Activated CD4-positive, alpha-beta T cell treated with anti-CD3 and anti-CD28 coated beads, Interleukin-2, amount 50 U/mL, for 4 hours (primary cell): ENCODE results near the gene OVOL1.
"Not testable (repeated sequence)": the region's sequence is repeated elsewhere in the genome, so short reads cannot be mapped to it uniquely, and the experiment has no call there.

Source experiments
- DNase-seq, 2 experiments: peaks; one replicate each; pipeline ENCODE4 v3.0.0-alpha.2; 2020

The OVOL1 gene

GRCh38 chr11:65786786-65787636 is at the start of gene OVOL1:
TSS of gene OVOL1 (plus strand) at chr11:65787063. CDS start at chr11:65787374, 311 bp downstream.
- peak; percentile 27 to 49 for DNase-seq

GRCh38 chr11:65739022-65739421 is 47.8 kb upstream of the OVOL1 start:
- DNase-seq: no peak

- DNase-seq: no peak
Observed at GRCh38 chr11:65741185-65741584, 45.7 kb upstream of the OVOL1 start.

- no peak for DNase-seq
Observed at GRCh38 chr11:65742353-65742752, 44.5 kb upstream of the OVOL1 start.

- no peak for DNase-seq
Observed at GRCh38 chr11:65743681-65744025, 43.2 kb upstream of the OVOL1 start.

- DNase-seq: no peak
Observed at GRCh38 chr11:65744026-65744698, 42.7 kb upstream of the OVOL1 start.

- no peak for DNase-seq
Observed at GRCh38 chr11:65744699-65745042, 42.2 kb upstream of the OVOL1 start.

- no peak for DNase-seq
Observed at GRCh38 chr11:65745049-65745448, 41.8 kb upstream of the OVOL1 start.

GRCh38 chr11:65762169-65762568 is 24.7 kb upstream of the OVOL1 start:
- DNase-seq: not testable (repeated sequence)

- not testable (repeated sequence) for DNase-seq
Observed at GRCh38 chr11:65762816-65763215, 24.0 kb upstream of the OVOL1 start.

GRCh38 chr11:65764434-65764833 is 22.4 kb upstream of the OVOL1 start:
- no peak for DNase-seq

GRCh38 chr11:65766535-65766934 is 20.3 kb upstream of the OVOL1 start:
- no peak for DNase-seq

- DNase-seq: no peak
Observed at GRCh38 chr11:65767406-65767805, 19.5 kb upstream of the OVOL1 start.

- not testable (repeated sequence) for DNase-seq
Observed at GRCh38 chr11:65767806-65768205, 19.1 kb upstream of the OVOL1 start.

- DNase-seq: no peak
Observed at GRCh38 chr11:65770951-65771567, 15.8 kb upstream of the OVOL1 start.

- DNase-seq: no peak
Observed at GRCh38 chr11:65771589-65772112, 15.2 kb upstream of the OVOL1 start.

- no peak for DNase-seq
Observed at GRCh38 chr11:65773784-65774411, 13.0 kb upstream of the OVOL1 start.

GRCh38 chr11:65774525-65775306 is 12.1 kb upstream of the OVOL1 start:
- DNase-seq: no peak

- no peak for DNase-seq
Observed at GRCh38 chr11:65776196-65776595, 10.7 kb upstream of the OVOL1 start.

GRCh38 chr11:65776710-65777141 is 10.1 kb upstream of the OVOL1 start:
- DNase-seq: no peak

GRCh38 chr11:65777241-65777640 is 9.6 kb upstream of the OVOL1 start:
- no peak for DNase-seq

GRCh38 chr11:65777821-65778361 is 9.0 kb upstream of the OVOL1 start:
- DNase-seq: no peak
